Cardiac muscle cell (in vitro differentiated cells and primary cell): ENCODE data around the gene RTP1. TPM values are rescaled to one million over a fixed set of nuclear protein-coding genes. Genes with fewer than 3 reads are reported as not detected.
"Not testable (repeated sequence)": the region's sequence is repeated elsewhere in the genome, so short reads cannot be mapped to it uniquely, and the experiment has no call there.

Source experiments
- DNase-seq, 2 donors: peaks; one replicate each; pipeline versions ENCODE4 v3.0.0 to v3.0.0-alpha.2; 2010 to 2017; ENCODE audit warnings: low read depth in 1 of 2, low spot score in 1 of 2
- H3K27ac ChIP-seq: fragments of 200-600 bp; sonication (generic); 2 replicates; pipeline ENCODE4 v1.5.1; 2016
- H3K27me3 ChIP-seq: fragments of 200-600 bp; sonication (generic); 2 replicates; pipeline ENCODE4 v1.6.0; 2016; ENCODE audit warnings: control low read depth
- H3K36me3 ChIP-seq: fragments of 200-600 bp; sonication (generic); 2 replicates; pipeline ENCODE4 v1.5.1; 2016; ENCODE audit warnings: control low read depth
- H3K4me1 ChIP-seq: fragments of 200-600 bp; sonication (generic); 2 replicates; pipeline ENCODE4 v1.8.1; 2017; ENCODE audit warnings: low read depth, mild to moderate bottlenecking, mixed run types
- H3K4me3 ChIP-seq: fragments of 200-600 bp; sonication (generic); 2 replicates; pipeline ENCODE4 v1.5.1; 2016; ENCODE audit warnings: mild to moderate bottlenecking
- H3K9me3 ChIP-seq: fragments of 200-600 bp; sonication (generic); 2 replicates; pipeline ENCODE4 v1.5.1; 2017; ENCODE audit warnings: low read depth, mild to moderate bottlenecking, control low read depth
- CTCF ChIP-seq: IDR thresholded peaks from 2 replicates; pipeline ENCODE4 v1.5.1; 2012; ENCODE audit warnings: low read depth, mild to moderate bottlenecking, low read length
- polyA plus RNA-seq: library from polyadenylated mRNA; unstranded; fragments of >200 nt; fragmentation: Nextera tagmentation; extraction: Ambion mirVana; gene quantifications from 2 replicates; pipeline ENCODE4 v1.2.1, GENCODE V29; 2016
- total RNA-seq: library from RNA; depleted of rRNA; stranded (reverse); fragments of >200 nt; gene quantifications from 2 replicates; pipeline ENCODE4 v1.2.3, GENCODE V29; 2016

The RTP1 gene
- total and polyA plus RNA-seq, 2 experiments from 2014 or later, result not detected

GRCh38 chr3:187165144-187165543, 32.1 kb upstream of the RTP1 start:
- H3K9me3 ChIP-seq, result no peaks in the 10 kb centered on the region
- peaks cover 3% of the 10 kb centered on the region for H3K4me1 ChIP-seq
- H3K4me3 ChIP-seq, result no peak overlapping the region
- peak; percentile 73 to 84 for DNase-seq
- H3K36me3 ChIP-seq, result no peaks in the 10 kb centered on the region
- H3K27me3 ChIP-seq, result no peaks in the 10 kb centered on the region
- peak; percentile 59 for TF ChIP-seq CTCF
- H3K27ac ChIP-seq, result no peak overlapping the region

GRCh38 chr3:187166750-187167149, 30.5 kb upstream of the RTP1 start:
- peaks cover 3% of the 10 kb centered on the region for H3K4me1 ChIP-seq
- DNase-seq, result no peak
- no peak for TF ChIP-seq CTCF
- no peak overlapping the region for H3K4me3 ChIP-seq
- H3K36me3 ChIP-seq, result no peaks in the 10 kb centered on the region
- H3K9me3 ChIP-seq, result no peaks in the 10 kb centered on the region
- no peaks in the 10 kb centered on the region for H3K27me3 ChIP-seq
- no peak overlapping the region for H3K27ac ChIP-seq

GRCh38 chr3:187167777-187168176, 29.5 kb upstream of the RTP1 start:
- DNase-seq, result no peak
- H3K27ac ChIP-seq, result no peak overlapping the region
- peaks cover 3% of the 10 kb centered on the region for H3K4me1 ChIP-seq
- no peaks in the 10 kb centered on the region for H3K27me3 ChIP-seq
- H3K4me3 ChIP-seq, result no peak overlapping the region
- no peaks in the 10 kb centered on the region for H3K9me3 ChIP-seq
- TF ChIP-seq CTCF, result no peak
- H3K36me3 ChIP-seq, result no peaks in the 10 kb centered on the region

GRCh38 chr3:187169231-187169960, 27.9 kb upstream of the RTP1 start:
- no peak for TF ChIP-seq CTCF
- no peaks in the 10 kb centered on the region for H3K9me3 ChIP-seq
- H3K27ac ChIP-seq, result no peak overlapping the region
- peaks cover 9% of the 10 kb centered on the region for H3K4me1 ChIP-seq
- no peaks in the 10 kb centered on the region for H3K36me3 ChIP-seq
- DNase-seq, result peak in 1 of 2 donors; percentile 47
- H3K27me3 ChIP-seq, result no peaks in the 10 kb centered on the region
- H3K4me3 ChIP-seq, result no peak overlapping the region

GRCh38 chr3:187170911-187171310, 26.4 kb upstream of the RTP1 start:
- not testable (repeated sequence) for H3K4me1 ChIP-seq, H3K36me3 ChIP-seq, DNase-seq, H3K4me3 ChIP-seq, H3K27me3 ChIP-seq, H3K27ac ChIP-seq, H3K9me3 ChIP-seq

GRCh38 chr3:187172929-187173328, 24.4 kb upstream of the RTP1 start:
- no peaks in the 10 kb centered on the region for H3K27me3 ChIP-seq
- H3K4me1 ChIP-seq, result peaks cover 7% of the 10 kb centered on the region
- no peak overlapping the region for H3K4me3 ChIP-seq
- H3K27ac ChIP-seq, result no peak overlapping the region
- no peak for TF ChIP-seq CTCF
- H3K9me3 ChIP-seq, result no peaks in the 10 kb centered on the region
- DNase-seq, result no peak
- no peaks in the 10 kb centered on the region for H3K36me3 ChIP-seq
